Measurements from ENCODE around the gene SPINDOC. TPM values are rescaled to one million over a fixed set of nuclear protein-coding genes. Genes with fewer than 3 reads are reported as not detected.

SPINDOC gene
- total RNA-seq, 1 experiment from 2014 or later = 53.8 TPM

DNA sequence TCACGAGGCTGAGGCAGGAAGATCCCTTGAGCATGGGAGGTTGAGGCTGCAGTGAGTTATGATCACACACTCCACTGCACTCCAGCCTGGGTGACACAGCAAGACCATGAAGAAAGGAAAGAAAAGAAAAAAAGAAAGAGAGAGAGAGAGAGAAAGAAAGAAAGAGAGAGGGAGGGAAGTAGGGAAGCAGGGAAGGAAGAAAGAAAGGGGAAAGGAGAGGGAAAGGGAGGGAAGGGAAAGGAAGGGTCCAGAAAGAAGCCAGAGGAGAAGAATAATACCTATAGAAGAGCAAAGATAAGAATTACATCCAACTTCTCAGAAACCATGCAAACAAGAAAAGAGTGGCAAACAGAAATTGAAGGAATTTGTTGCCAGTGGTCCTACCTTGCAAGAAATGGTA lies 27.4 kb upstream of the SPINDOC start:
- intact Hi-C loops (cut with micrococcal nuclease; ENCODE audit: unreplicated experiment) = no loop called here
- Mint-ChIP-seq H3K9me3 (ENCODE audit: low read depth, unreplicated experiment) (no peaks in the 10 kb centered on the region), H3K36me3 (ENCODE audit: insufficient read depth, unreplicated experiment) (no peaks in the 10 kb centered on the region), H3K4me1 (ENCODE audit: low read depth, unreplicated experiment) (no peaks in the 10 kb centered on the region), H3K4me3 (ENCODE audit: low read depth, unreplicated experiment) (no peak overlapping the region), H3K27ac (ENCODE audit: unreplicated experiment) (no peak overlapping the region), H3K27me3 (ENCODE audit: unreplicated experiment) (no peaks in the 10 kb centered on the region)
- CTCF ChIA-PET = interaction anchor here (0.7 kb wide), 1 partner anchor 95 kb away, joined by 4 read pairs; no protein-coding TSS in a partner anchor
- TF ChIP-seq, protein P1, sequence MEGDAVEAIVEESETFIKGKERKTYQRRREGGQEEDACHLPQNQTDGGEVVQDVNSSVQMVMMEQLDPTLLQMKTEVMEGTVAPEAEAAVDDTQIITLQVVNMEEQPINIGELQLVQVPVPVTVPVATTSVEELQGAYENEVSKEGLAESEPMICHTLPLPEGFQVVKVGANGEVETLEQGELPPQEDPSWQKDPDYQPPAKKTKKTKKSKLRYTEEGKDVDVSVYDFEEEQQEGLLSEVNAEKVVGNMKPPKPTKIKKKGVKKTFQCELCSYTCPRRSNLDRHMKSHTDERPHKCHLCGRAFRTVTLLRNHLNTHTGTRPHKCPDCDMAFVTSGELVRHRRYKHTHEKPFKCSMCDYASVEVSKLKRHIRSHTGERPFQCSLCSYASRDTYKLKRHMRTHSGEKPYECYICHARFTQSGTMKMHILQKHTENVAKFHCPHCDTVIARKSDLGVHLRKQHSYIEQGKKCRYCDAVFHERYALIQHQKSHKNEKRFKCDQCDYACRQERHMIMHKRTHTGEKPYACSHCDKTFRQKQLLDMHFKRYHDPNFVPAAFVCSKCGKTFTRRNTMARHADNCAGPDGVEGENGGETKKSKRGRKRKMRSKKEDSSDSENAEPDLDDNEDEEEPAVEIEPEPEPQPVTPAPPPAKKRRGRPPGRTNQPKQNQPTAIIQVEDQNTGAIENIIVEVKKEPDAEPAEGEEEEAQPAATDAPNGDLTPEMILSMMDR (IDR thresholded peaks at IDR 0.05; ENCODE audit: unreplicated experiment) = no peak
- no peak for DNase-seq
- BruUV-seq (replicated peaks) = no TSS peak

DNA sequence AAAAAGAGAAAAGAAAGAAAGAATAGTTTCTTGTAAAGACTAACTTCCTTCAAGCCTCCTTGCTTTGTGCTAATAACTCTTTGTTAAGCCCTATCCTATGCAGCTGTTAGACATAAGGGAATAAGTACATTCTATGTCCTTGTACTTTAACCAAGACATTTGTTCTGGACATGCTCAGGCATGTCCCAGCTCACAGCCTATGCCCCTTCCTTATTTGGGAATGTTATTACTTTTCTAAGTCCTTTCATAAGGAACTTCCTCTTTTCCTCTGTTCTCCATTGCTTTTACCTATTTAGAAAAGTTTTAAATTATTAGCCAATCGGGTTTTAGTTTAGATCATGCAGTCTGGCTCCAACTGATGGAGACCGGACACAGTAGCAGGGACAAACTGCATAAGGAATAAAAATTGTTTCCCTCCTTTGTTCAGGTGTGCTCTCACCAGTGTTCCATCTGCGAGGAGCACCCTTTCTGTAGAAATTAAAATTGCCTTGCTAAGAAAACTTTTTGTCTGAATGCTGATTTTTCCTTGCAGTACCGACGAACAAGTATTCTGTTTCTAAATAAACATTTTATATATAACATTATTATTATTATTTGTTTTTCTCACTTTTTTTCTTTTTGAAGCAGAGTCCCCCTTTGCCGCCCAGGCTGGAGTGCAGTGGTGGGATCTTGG lies 21.6 kb upstream of the SPINDOC start:
- intact Hi-C loops (cut with micrococcal nuclease; ENCODE audit: unreplicated experiment) = no loop called here
- CTCF ChIA-PET = no interaction called here

DNA sequence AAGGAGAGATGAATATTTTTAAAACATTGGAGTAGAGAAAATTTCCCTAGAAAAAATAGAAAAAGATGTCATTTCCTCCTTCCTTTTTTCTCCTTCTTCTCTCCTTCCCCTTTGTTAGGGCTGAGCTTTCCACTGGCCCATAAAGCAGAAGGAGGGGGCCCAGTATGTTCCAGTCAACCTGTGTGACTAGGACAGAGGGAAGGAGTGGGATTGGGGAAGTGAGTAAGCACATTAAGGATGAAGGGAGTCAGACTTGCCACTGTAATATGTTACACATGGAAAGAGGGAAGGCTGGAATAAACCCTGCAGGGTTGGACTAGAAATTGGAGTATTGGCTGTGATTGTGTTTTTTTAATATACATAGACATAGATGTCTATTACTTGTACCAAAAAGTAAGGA lies 20.1 kb upstream of the SPINDOC start:
- no TSS peak for BruUV-seq (replicated peaks)
- intact Hi-C loops (cut with micrococcal nuclease; ENCODE audit: unreplicated experiment) = no loop called here
- no peak overlapping the region for H3K4me3 Mint-ChIP-seq (ENCODE audit: low read depth, unreplicated experiment)
- DNase-seq = no peak
- H3K27me3 Mint-ChIP-seq (ENCODE audit: unreplicated experiment) = no peaks in the 10 kb centered on the region
- H3K4me1 Mint-ChIP-seq (ENCODE audit: low read depth, unreplicated experiment) = no peaks in the 10 kb centered on the region
- TF ChIP-seq, protein P1 (IDR thresholded peaks at IDR 0.05; ENCODE audit: unreplicated experiment) = no peak
- H3K27ac Mint-ChIP-seq (ENCODE audit: unreplicated experiment) = no peak overlapping the region
- peaks cover 2% of the 10 kb centered on the region for H3K9me3 Mint-ChIP-seq (ENCODE audit: low read depth, unreplicated experiment)
- CTCF ChIA-PET = no interaction called here
- no peaks in the 10 kb centered on the region for H3K36me3 Mint-ChIP-seq (ENCODE audit: insufficient read depth, unreplicated experiment)

More for the DNA sequence above, 21.6 kb upstream of the SPINDOC start:
- TF ChIP-seq, protein P1 (IDR thresholded peaks at IDR 0.05; ENCODE audit: unreplicated experiment) = no peak
- H3K4me3 Mint-ChIP-seq (ENCODE audit: low read depth, unreplicated experiment) = no peak overlapping the region
- no peak overlapping the region for H3K27ac Mint-ChIP-seq (ENCODE audit: unreplicated experiment)
- peaks cover 2% of the 10 kb centered on the region for H3K9me3 Mint-ChIP-seq (ENCODE audit: low read depth, unreplicated experiment)
- no peaks in the 10 kb centered on the region for H3K27me3 Mint-ChIP-seq (ENCODE audit: unreplicated experiment)
- no peaks in the 10 kb centered on the region for H3K4me1 Mint-ChIP-seq (ENCODE audit: low read depth, unreplicated experiment)
- BruUV-seq (replicated peaks) = no TSS peak
- no peak for DNase-seq
- no peaks in the 10 kb centered on the region for H3K36me3 Mint-ChIP-seq (ENCODE audit: insufficient read depth, unreplicated experiment)

DNA sequence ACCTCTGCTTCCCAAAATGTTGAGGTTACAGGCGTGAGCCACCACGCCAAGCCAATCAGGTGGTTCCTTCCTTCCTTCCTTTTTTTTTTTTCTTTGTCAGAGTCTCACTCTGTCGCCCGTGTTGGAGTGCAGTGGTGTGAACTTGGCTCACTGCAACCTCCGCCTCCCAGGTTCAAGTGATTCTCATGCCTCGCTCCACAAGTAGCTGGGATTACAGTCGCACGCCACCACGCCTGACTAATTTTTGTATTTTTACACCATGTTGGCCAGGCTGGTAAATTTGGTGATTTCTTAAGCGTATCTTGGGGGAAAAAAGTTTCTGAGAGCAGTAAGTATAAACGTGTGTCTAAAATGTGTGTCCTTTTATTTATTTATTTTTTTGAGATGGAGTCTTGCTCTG lies 18.2 kb upstream of the SPINDOC start:
- Mint-ChIP-seq H3K9me3 (ENCODE audit: low read depth, unreplicated experiment) (peaks cover 2% of the 10 kb centered on the region), H3K27me3 (ENCODE audit: unreplicated experiment) (no peaks in the 10 kb centered on the region), H3K4me3 (ENCODE audit: low read depth, unreplicated experiment) (no peak overlapping the region), H3K27ac (ENCODE audit: unreplicated experiment) (no peak overlapping the region), H3K36me3 (ENCODE audit: insufficient read depth, unreplicated experiment) (no peaks in the 10 kb centered on the region), H3K4me1 (ENCODE audit: low read depth, unreplicated experiment) (no peaks in the 10 kb centered on the region)
- CTCF ChIA-PET = no interaction called here
- DNase-seq = no peak
- TF ChIP-seq, protein P1 (IDR thresholded peaks at IDR 0.05; ENCODE audit: unreplicated experiment) = no peak
- intact Hi-C loops (cut with micrococcal nuclease; ENCODE audit: unreplicated experiment) = no loop called here
- BruUV-seq (replicated peaks) = no TSS peak
